ENCODE results near the gene GALR2.

GALR2 gene

GRCh38 chr17:76046064-76046463 lies 28.5 kb upstream of the GALR2 start:
- TF ChIP-seq PATZ1 (CRISPR knock-in tag; IDR thresholded peaks at IDR 0.05; ENCODE audit: borderline replicate concordance) (no peak), OSR1 (CRISPR knock-in tag; IDR thresholded peaks at IDR 0.05) (no peak), ZC3H10 (CRISPR knock-in tag; IDR thresholded peaks at IDR 0.05) (no peak), ZNF70 (CRISPR knock-in tag; IDR thresholded peaks at IDR 0.05) (no peak), POU6F1 (CRISPR knock-in tag; IDR thresholded peaks at IDR 0.05; ENCODE audit: borderline replicate concordance, low read depth) (no peak), TOX (CRISPR knock-in tag; IDR thresholded peaks at IDR 0.05; ENCODE audit: borderline replicate concordance) (no peak), ESRRG (CRISPR knock-in tag; IDR thresholded peaks at IDR 0.05) (no peak), ZNF565 (CRISPR knock-in tag; conservative IDR thresholded peaks at IDR 0.05; ENCODE audit: low read depth) (no peak), TCF4 (CRISPR knock-in tag; IDR thresholded peaks at IDR 0.05; ENCODE audit: borderline replicate concordance) (no peak), CSDC2 (CRISPR knock-in tag; IDR thresholded peaks at IDR 0.05) (no peak), SNAI2 (CRISPR knock-in tag; IDR thresholded peaks at IDR 0.05) (no peak), CREB5 (CRISPR knock-in tag; IDR thresholded peaks at IDR 0.05; ENCODE audit: low read depth) (no peak), ZFP3 (CRISPR knock-in tag; IDR thresholded peaks at IDR 0.05) (no peak), ZNF8 (CRISPR knock-in tag; IDR thresholded peaks at IDR 0.05) (no peak)
- no peak for ATAC-seq

- ATAC-seq: peak; percentile 6; the same call in 1 of the 3 replicates
These were observed 26.5 kb upstream of the GALR2 start for GRCh38 chr17:76048025-76048605.

GRCh38 chr17:76048711-76049110 lies 25.9 kb upstream of the GALR2 start:
- peak; percentile 72 for ATAC-seq
- TF ChIP-seq PATZ1 (CRISPR knock-in tag; IDR thresholded peaks at IDR 0.05; ENCODE audit: borderline replicate concordance): no peak
- TF ChIP-seq ZFP30 (CRISPR knock-in tag; IDR thresholded peaks at IDR 0.05): no peak
- no peak for TF ChIP-seq POU6F1 (CRISPR knock-in tag; IDR thresholded peaks at IDR 0.05; ENCODE audit: borderline replicate concordance, low read depth)
- no peak for TF ChIP-seq ARNTL (CRISPR knock-in tag; IDR thresholded peaks at IDR 0.05; ENCODE audit: borderline replicate concordance, low read depth)
- no peak for TF ChIP-seq TSHZ2 (CRISPR knock-in tag; IDR thresholded peaks at IDR 0.05)
- TF ChIP-seq ESRRG (CRISPR knock-in tag; IDR thresholded peaks at IDR 0.05): no peak
- TF ChIP-seq TCF4 (CRISPR knock-in tag; IDR thresholded peaks at IDR 0.05; ENCODE audit: borderline replicate concordance): no peak

More at GRCh38 chr17:76048025-76048605, 26.5 kb upstream of the GALR2 start:
- TF ChIP-seq ZC3H10 (CRISPR knock-in tag; IDR thresholded peaks at IDR 0.05) (no peak), ESRRG (CRISPR knock-in tag; IDR thresholded peaks at IDR 0.05) (no peak), ZNF70 (CRISPR knock-in tag; IDR thresholded peaks at IDR 0.05) (no peak), ZNF8 (CRISPR knock-in tag; IDR thresholded peaks at IDR 0.05) (no peak), ZNF565 (CRISPR knock-in tag; conservative IDR thresholded peaks at IDR 0.05; ENCODE audit: low read depth) (no peak), PPARA (CRISPR knock-in tag; IDR thresholded peaks at IDR 0.05; ENCODE audit: borderline replicate concordance) (no peak), TSHZ2 (CRISPR knock-in tag; IDR thresholded peaks at IDR 0.05) (no peak), ZFP30 (CRISPR knock-in tag; IDR thresholded peaks at IDR 0.05) (no peak), CSDC2 (CRISPR knock-in tag; IDR thresholded peaks at IDR 0.05) (no peak), TCF4 (CRISPR knock-in tag; IDR thresholded peaks at IDR 0.05; ENCODE audit: borderline replicate concordance) (no peak), ZFP3 (CRISPR knock-in tag; IDR thresholded peaks at IDR 0.05) (no peak)
